ENCODE results near the gene GJB4. TPM values are rescaled to one million over a fixed set of nuclear protein-coding genes. Genes with fewer than 3 reads are reported as not detected.

Gene GJB4
- total and polyA plus RNA-seq, 2 donors (not counting 1 experiment from before 2014, with no cell fraction given) = not detected

- DNase-seq = no peak
- H3K9ac ChIP-seq (ENCODE audit: low read length) = no peak overlapping the region
- TF ChIP-seq EZH2 (IDR thresholded peaks at IDR 0.05; ENCODE audit: borderline replicate concordance, insufficient read depth, low read depth, low read length, poor library complexity, severe bottlenecking) = no peak
- no peak for TF ChIP-seq CTCF (IDR thresholded peaks at IDR 0.05)
- no peaks in the 10 kb centered on the region for H3K36me3 ChIP-seq (replicated peaks in 1 of 2; ENCODE audit: control extremely low read depth in 1 of 2, control insufficient read depth in 1 of 2, extremely low read depth in 1 of 2, insufficient read depth in 2 of 2, low read length in 1 of 2)
- no peak overlapping the region for H3K27ac Mint-ChIP-seq
- no peak overlapping the region for H2AFZ ChIP-seq (ENCODE audit: insufficient read depth, low read depth, low read length, poor library complexity, severe bottlenecking)
- WGBS (ENCODE audit: insufficient coverage) = no CpG with 5 or more reads among the region's 3 CpGs
- H3K4me3 Mint-ChIP-seq = no peak overlapping the region
- H4K20me1 ChIP-seq (ENCODE audit: control insufficient read depth, insufficient read depth, low read length, poor library complexity, severe bottlenecking) = no peaks in the 10 kb centered on the region
- no peak overlapping the region for H3K4me2 ChIP-seq (replicated peaks; ENCODE audit: low read depth, low read length, poor library complexity, severe bottlenecking)
- ATAC-seq (ENCODE audit: low read depth) = no peak
- no peak overlapping the region for H3K27ac ChIP-seq (ENCODE audit: low read length in 2 of 2)
- intact Hi-C loops (cut with micrococcal nuclease) = no loop called here
- peaks cover 0 to 3% (median 1%) of the 10 kb centered on the region in 4 experiments for H3K27me3 ChIP-seq (replicated peaks in 1 of 4; ENCODE audit: control extremely low read depth in 1 of 4, control insufficient read depth in 3 of 4, insufficient read depth in 4 of 4, low read length in 3 of 4)
- no peaks in the 10 kb centered on the region for H3K9me3 ChIP-seq (ENCODE audit: control extremely low read depth in 1 of 3, control insufficient read depth in 2 of 3, insufficient read depth in 1 of 3, low read length in 2 of 3)
- H3K27me3 Mint-ChIP-seq = peaks cover 5% of the 10 kb centered on the region
- ChIA-PET POLR2A (no interaction called here), CTCF (no interaction called here)
- H3K79me2 ChIP-seq (ENCODE audit: control insufficient read depth, insufficient read depth, low read length) = no peaks in the 10 kb centered on the region
- no peaks in the 10 kb centered on the region for H3K4me1 ChIP-seq (ENCODE audit: control insufficient read depth in 2 of 2, insufficient read depth in 2 of 2, low read length in 2 of 2)
- no peaks in the 10 kb centered on the region for H3K4me1 Mint-ChIP-seq
- no peaks in the 10 kb centered on the region for H3K9me3 Mint-ChIP-seq (ENCODE audit: insufficient read depth)
- no peak overlapping the region for H3K4me3 ChIP-seq (ENCODE audit: control extremely low read depth in 1 of 5, extremely low read depth in 1 of 5, insufficient read depth in 1 of 5, low read depth in 2 of 5, low read length in 4 of 5)
These were observed 9.3 kb downstream of the GJB4 start for GRCh38 chr1:34768856-34769255.

- Histone ChIP-seq H3K4me1 (ENCODE audit: control insufficient read depth in 2 of 2, insufficient read depth in 2 of 2, low read length in 2 of 2) (no peaks in the 10 kb centered on the region), H3K9me3 (ENCODE audit: control extremely low read depth in 1 of 3, control insufficient read depth in 2 of 3, insufficient read depth in 1 of 3, low read length in 2 of 3) (no peaks in the 10 kb centered on the region), H2AFZ (ENCODE audit: insufficient read depth, low read depth, low read length, poor library complexity, severe bottlenecking) (no peak overlapping the region), H3K4me3 (ENCODE audit: control extremely low read depth in 1 of 5, extremely low read depth in 1 of 5, insufficient read depth in 1 of 5, low read depth in 2 of 5, low read length in 4 of 5) (no peak overlapping the region), H3K4me2 (replicated peaks; ENCODE audit: low read depth, low read length, poor library complexity, severe bottlenecking) (no peak overlapping the region), H3K36me3 (replicated peaks in 1 of 2; ENCODE audit: control extremely low read depth in 1 of 2, control insufficient read depth in 1 of 2, extremely low read depth in 1 of 2, insufficient read depth in 2 of 2, low read length in 1 of 2) (no peaks in the 10 kb centered on the region), H3K27ac (ENCODE audit: low read length in 2 of 2) (no peak overlapping the region), H4K20me1 (ENCODE audit: control insufficient read depth, insufficient read depth, low read length, poor library complexity, severe bottlenecking) (no peaks in the 10 kb centered on the region), H3K9ac (ENCODE audit: low read length) (no peak overlapping the region), H3K27me3 (replicated peaks in 1 of 4; ENCODE audit: control extremely low read depth in 1 of 4, control insufficient read depth in 3 of 4, insufficient read depth in 4 of 4, low read length in 3 of 4) (peaks cover 0 to 3% (median 1%) of the 10 kb centered on the region in 4 experiments), H3K79me2 (ENCODE audit: control insufficient read depth, insufficient read depth, low read length) (no peaks in the 10 kb centered on the region)
- ChIA-PET POLR2A (no interaction called here), CTCF (interaction anchor here (0.9 kb wide), 1 partner anchor 10 kb away, joined by 3 read pairs; the partner anchor contains the start of gene GJB3)
- Mint-ChIP-seq H3K9me3 (ENCODE audit: insufficient read depth) (no peaks in the 10 kb centered on the region), H3K4me1 (no peaks in the 10 kb centered on the region), H3K27me3 (peaks cover 5% of the 10 kb centered on the region), H3K27ac (no peak overlapping the region), H3K4me3 (no peak overlapping the region)
- no peak for TF ChIP-seq CTCF (IDR thresholded peaks at IDR 0.05)
- TF ChIP-seq EZH2 (IDR thresholded peaks at IDR 0.05; ENCODE audit: borderline replicate concordance, insufficient read depth, low read depth, low read length, poor library complexity, severe bottlenecking) = no peak
- intact Hi-C loops (cut with micrococcal nuclease) = no loop called here
- 92% methylated on average over 5 of the region's 5 CpGs for WGBS (ENCODE audit: insufficient coverage)
- ATAC-seq (ENCODE audit: low read depth) = no peak
- DNase-seq = no peak
These were observed 11.5 kb downstream of the GJB4 start for GRCh38 chr1:34770891-34771504.

Data from B cell (primary cell).